ENCODE data around the gene CADPS2.

The CADPS2 gene

DNA sequence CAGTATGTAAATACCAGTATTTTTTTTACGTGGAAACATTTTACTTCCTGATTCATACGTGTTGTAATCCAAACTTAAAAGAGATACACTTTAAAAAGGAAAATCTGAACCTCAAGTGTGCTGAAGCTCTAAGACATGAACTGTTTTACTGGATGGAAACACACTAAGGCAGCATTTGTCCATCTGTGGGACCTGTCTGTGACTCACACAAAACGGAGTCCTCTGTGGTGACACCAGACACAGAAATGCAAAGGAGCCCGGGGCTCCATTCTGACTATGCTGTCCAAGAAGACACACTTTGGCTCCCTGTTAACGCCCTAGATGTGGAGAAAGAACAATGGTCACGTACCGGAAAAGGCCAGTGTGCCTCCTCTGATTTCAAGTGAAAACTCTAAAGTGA, 211.2 kb downstream of the CADPS2 start:
- no peak overlapping the region for H3K27ac ChIP-seq (ENCODE audit: low read depth, low read length)
- H3K27me3 ChIP-seq (ENCODE audit: insufficient read depth, low read length): no peaks in the 10 kb centered on the region
- peaks cover 36% of the 10 kb centered on the region for H3K4me1 ChIP-seq (ENCODE audit: insufficient read depth, low read length)
- no peak overlapping the region for H3K4me3 ChIP-seq (ENCODE audit: low read length)
- H3K36me3 ChIP-seq (ENCODE audit: insufficient read depth, low read length): no peaks in the 10 kb centered on the region
- WGBS: 94% methylated on average over 7 of the region's 7 CpGs
- H3K9ac ChIP-seq (ENCODE audit: low read depth, low read length): no peak overlapping the region
- H3K9me3 ChIP-seq (ENCODE audit: insufficient read depth, low read depth, low read length): no peaks in the 10 kb centered on the region

DNA sequence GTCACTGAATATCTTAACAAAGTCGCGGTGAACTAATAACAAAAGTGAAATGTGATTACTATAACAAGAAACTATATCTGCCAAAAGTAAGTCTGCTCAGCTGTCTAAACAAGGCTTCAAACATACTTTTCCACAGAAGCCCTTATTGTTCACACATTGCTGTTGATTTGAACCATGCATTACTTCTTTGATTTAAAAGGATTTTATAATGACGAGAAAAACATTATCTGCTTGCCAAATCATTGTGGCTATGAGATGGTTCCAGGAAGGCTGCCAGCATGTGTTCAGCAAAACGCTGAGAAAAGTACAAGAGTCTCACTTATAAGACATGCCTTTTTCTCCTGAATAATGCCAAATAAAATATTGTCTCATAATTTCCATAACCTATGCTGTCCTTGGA, 211.8 kb downstream of the CADPS2 start:
- no peaks in the 10 kb centered on the region for H3K9me3 ChIP-seq (ENCODE audit: insufficient read depth, low read depth, low read length)
- H3K4me3 ChIP-seq (ENCODE audit: low read length): no peak overlapping the region
- H3K27ac ChIP-seq (ENCODE audit: low read depth, low read length): no peak overlapping the region
- WGBS: 98% methylated on average over 4 of the region's 4 CpGs
- H3K36me3 ChIP-seq (ENCODE audit: insufficient read depth, low read length): no peaks in the 10 kb centered on the region
- peaks cover 31% of the 10 kb centered on the region for H3K4me1 ChIP-seq (ENCODE audit: insufficient read depth, low read length)
- H3K27me3 ChIP-seq (ENCODE audit: insufficient read depth, low read length): no peaks in the 10 kb centered on the region
- no peak overlapping the region for H3K9ac ChIP-seq (ENCODE audit: low read depth, low read length)

DNA sequence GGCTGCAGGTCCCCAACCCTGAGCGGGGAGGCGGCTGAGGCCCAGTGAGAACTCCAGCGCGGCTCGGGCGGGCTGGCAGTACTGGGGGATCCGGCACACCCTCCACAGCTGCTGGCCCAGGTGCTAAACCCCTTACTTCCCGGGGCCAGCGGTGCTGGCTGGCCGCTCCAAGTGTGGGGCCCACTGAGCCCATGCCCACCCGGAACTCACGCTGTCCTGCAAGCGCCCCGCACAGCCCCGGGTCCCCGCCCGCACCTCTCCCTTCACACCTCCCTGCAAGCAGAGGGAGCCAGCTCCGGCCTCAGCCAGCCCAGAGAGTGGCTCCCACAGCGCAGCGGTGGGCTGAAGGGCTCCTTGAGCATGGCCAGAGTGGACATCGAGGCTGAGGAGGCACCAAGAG, 212.3 kb downstream of the CADPS2 start:
- no peak overlapping the region for H3K27ac ChIP-seq (ENCODE audit: low read depth, low read length)
- H3K9ac ChIP-seq (ENCODE audit: low read depth, low read length): no peak overlapping the region
- H3K27me3 ChIP-seq (ENCODE audit: insufficient read depth, low read length): no peaks in the 10 kb centered on the region
- WGBS: 98% methylated on average over 21 of the region's 21 CpGs
- H3K4me3 ChIP-seq (ENCODE audit: low read length): no peak overlapping the region
- H3K9me3 ChIP-seq (ENCODE audit: insufficient read depth, low read depth, low read length): no peaks in the 10 kb centered on the region
- no peaks in the 10 kb centered on the region for H3K36me3 ChIP-seq (ENCODE audit: insufficient read depth, low read length)
- H3K4me1 ChIP-seq (ENCODE audit: insufficient read depth, low read length): peaks cover 30% of the 10 kb centered on the region

DNA sequence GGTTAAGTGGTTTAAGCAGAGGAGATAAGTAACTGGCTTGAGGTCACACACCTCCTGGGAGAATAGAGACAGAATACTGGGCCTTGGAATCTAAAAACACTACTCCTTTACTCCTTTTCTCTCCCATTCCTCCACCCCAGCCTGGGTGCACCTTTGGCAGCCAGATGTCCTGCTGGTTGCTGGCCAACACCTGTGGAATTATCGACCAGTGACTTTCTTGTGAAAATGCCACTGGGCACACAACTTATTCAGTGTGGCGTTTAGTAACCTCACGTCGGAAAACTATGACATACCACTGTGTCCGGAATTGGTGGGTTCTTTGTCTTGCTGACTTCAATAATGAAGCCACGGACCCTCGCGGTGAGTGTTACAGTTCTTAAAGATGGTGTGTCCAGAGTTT, 213.7 kb downstream of the CADPS2 start:
- Histone ChIP-seq H3K4me3 (ENCODE audit: low read length) (no peak overlapping the region), H3K4me1 (ENCODE audit: insufficient read depth, low read length) (peaks cover 16% of the 10 kb centered on the region), H3K9ac (ENCODE audit: low read depth, low read length) (no peak overlapping the region), H3K9me3 (ENCODE audit: insufficient read depth, low read depth, low read length) (no peaks in the 10 kb centered on the region), H3K27me3 (ENCODE audit: insufficient read depth, low read length) (no peaks in the 10 kb centered on the region), H3K36me3 (ENCODE audit: insufficient read depth, low read length) (no peaks in the 10 kb centered on the region), H3K27ac (ENCODE audit: low read depth, low read length) (no peak overlapping the region)
- WGBS: 96% methylated on average over 8 of the region's 8 CpGs

DNA sequence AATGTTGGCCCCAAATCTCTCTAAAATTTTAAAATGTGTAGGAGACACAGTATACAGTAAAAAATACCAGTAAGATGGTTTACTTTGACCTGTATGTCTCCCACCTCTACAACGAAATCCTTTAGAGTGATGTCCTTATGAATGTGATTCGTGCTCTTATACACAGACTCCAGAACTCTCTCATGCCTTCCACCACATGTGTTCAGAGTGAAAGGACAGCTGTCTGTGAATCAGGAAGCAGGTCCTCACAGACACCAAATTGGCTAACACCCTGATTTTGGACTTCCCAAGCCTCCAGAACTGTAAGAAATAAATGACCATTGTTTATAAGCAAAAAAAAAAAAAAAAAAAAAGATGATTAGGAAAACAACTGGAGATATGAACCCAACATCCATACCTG, 222.5 kb downstream of the CADPS2 start:
- Histone ChIP-seq H3K27ac (ENCODE audit: low read depth, low read length) (no peak overlapping the region), H3K9ac (ENCODE audit: low read depth, low read length) (no peak overlapping the region), H3K36me3 (ENCODE audit: insufficient read depth, low read length) (no peaks in the 10 kb centered on the region), H3K4me3 (ENCODE audit: low read length) (no peak overlapping the region), H3K27me3 (ENCODE audit: insufficient read depth, low read length) (no peaks in the 10 kb centered on the region), H3K9me3 (ENCODE audit: insufficient read depth, low read depth, low read length) (no peaks in the 10 kb centered on the region), H3K4me1 (ENCODE audit: insufficient read depth, low read length) (no peaks in the 10 kb centered on the region)
- WGBS: no CpG with 5 or more reads among the region's 2 CpGs

DNA sequence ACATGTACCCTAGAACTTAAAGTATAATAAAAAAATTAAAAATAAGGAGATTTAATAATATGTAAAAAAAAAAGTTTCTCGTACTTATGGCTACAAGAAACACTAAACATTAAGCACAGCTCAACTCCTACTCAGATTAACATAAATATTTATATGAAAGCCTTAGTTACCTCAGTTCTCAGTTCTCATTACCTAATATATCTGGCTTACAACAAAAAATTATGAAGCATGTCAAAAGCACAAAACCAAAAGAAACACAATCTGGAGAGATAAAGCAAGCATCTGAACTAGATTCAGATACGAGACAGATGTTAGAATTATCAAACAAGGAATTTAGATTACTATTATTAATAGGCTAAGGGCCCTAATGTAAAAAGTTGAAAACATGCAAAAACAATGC, 227.4 kb downstream of the CADPS2 start:
- Histone ChIP-seq H3K9me3 (ENCODE audit: insufficient read depth, low read depth, low read length) (no peaks in the 10 kb centered on the region), H3K4me1 (ENCODE audit: insufficient read depth, low read length) (no peaks in the 10 kb centered on the region), H3K4me3 (ENCODE audit: low read length) (no peak overlapping the region), H3K36me3 (ENCODE audit: insufficient read depth, low read length) (no peaks in the 10 kb centered on the region), H3K9ac (ENCODE audit: low read depth, low read length) (no peak overlapping the region), H3K27me3 (ENCODE audit: insufficient read depth, low read length) (no peaks in the 10 kb centered on the region), H3K27ac (ENCODE audit: low read depth, low read length) (no peak overlapping the region)
- no CpG with 5 or more reads among the region's 2 CpGs for WGBS

DNA sequence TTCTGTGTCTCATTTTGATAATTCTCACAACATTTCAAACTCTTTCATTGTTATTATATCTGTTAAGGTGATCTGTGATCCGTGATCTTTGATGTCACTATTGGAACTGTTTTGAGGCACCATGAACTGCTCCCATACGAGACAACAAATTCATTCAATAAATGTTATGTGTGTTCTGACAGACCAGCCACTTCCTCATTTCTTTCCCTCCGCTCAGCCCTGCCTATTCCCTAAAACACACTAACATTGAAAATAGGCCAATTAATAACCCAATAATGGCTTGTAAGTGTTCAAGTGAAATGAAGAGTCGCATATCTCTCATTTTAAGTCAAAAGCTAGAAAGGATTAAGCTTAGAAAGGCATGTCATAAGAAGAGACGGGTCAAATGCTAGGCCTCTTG, 232.6 kb downstream of the CADPS2 start:
- Histone ChIP-seq H3K27me3 (ENCODE audit: insufficient read depth, low read length) (no peaks in the 10 kb centered on the region), H3K9ac (ENCODE audit: low read depth, low read length) (no peak overlapping the region), H3K9me3 (ENCODE audit: insufficient read depth, low read depth, low read length) (no peaks in the 10 kb centered on the region), H3K4me3 (ENCODE audit: low read length) (no peak overlapping the region), H3K36me3 (ENCODE audit: insufficient read depth, low read length) (no peaks in the 10 kb centered on the region), H3K4me1 (ENCODE audit: insufficient read depth, low read length) (peaks cover 5% of the 10 kb centered on the region; the same call in 1 of the 2 replicates), H3K27ac (ENCODE audit: low read depth, low read length) (no peak overlapping the region)
- 90% methylated on average over 4 of the region's 5 CpGs for WGBS

DNA sequence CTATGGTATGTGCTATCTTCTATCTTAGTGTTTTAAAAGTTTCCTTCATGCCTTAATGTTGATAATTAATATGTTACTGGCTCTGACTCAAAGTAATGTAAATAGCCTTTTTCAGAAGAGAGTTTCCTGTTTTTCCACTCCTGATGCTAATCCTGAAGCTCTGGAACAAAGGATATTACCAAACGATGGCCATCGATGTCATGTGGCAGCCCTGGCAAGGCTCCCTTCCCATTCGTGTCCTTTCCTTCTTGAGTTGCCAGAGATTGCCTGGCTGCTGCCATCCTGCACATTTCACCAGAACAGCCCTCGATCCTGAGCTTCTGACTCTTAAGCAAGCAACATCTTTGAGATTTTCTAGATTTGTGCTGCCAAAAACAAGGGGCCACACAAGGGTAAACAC, 233.4 kb downstream of the CADPS2 start:
- no peak overlapping the region for H3K4me3 ChIP-seq (ENCODE audit: low read length)
- H3K4me1 ChIP-seq (ENCODE audit: insufficient read depth, low read length): peaks cover 5% of the 10 kb centered on the region; the same call in 1 of the 2 replicates
- 90% methylated on average over 4 of the region's 4 CpGs for WGBS
- no peaks in the 10 kb centered on the region for H3K27me3 ChIP-seq (ENCODE audit: insufficient read depth, low read length)
- H3K9me3 ChIP-seq (ENCODE audit: insufficient read depth, low read depth, low read length): no peaks in the 10 kb centered on the region
- H3K27ac ChIP-seq (ENCODE audit: low read depth, low read length): no peak overlapping the region
- H3K9ac ChIP-seq (ENCODE audit: low read depth, low read length): no peak overlapping the region
- H3K36me3 ChIP-seq (ENCODE audit: insufficient read depth, low read length): no peaks in the 10 kb centered on the region

DNA sequence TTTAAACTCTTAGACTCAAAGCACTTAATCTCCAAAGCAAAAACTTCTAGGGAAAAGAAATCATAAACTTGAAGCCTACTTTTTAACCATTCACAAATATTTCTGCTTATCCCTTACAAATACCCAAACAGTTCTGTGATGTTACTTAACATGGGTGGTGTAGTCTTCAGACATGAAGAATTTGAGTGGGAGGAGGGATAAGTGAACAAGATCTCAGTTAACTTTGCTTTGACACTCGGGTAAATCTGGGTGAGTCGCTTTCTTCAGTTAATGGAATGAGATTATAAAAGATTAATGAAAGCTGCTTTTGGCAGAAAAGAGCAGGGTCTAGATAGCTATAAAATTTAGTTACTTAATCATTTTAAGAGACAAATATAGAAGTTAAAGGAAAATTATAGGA, 234.8 kb downstream of the CADPS2 start:
- H3K4me1 ChIP-seq (ENCODE audit: insufficient read depth, low read length): peaks cover 5% of the 10 kb centered on the region; the same call in 1 of the 2 replicates

DNA sequence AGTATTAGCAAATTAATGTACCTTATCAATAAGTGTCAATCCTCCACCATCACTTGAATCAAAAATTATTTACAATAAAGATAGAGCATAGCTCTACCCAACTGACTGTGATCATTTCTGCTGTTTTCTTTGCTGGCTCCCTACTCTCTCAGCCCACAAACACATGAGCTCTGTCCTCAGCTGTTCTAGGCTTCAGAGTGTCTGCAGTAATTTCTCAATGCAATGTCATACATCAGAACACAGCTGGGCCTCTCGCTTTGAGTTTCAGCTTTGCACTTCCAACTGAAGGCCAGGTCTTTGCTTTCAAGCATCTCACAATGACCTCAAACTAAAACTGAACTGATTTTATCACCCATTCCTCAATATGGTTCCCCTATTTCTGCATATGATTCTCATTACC, 243.0 kb downstream of the CADPS2 start:
- WGBS: 91% methylated on average over 1 of the region's 1 CpG
- H3K36me3 ChIP-seq (ENCODE audit: insufficient read depth, low read length): no peaks in the 10 kb centered on the region
- H3K4me3 ChIP-seq (ENCODE audit: low read length): no peak overlapping the region
- H3K27ac ChIP-seq (ENCODE audit: low read depth, low read length): no peak overlapping the region
- no peaks in the 10 kb centered on the region for H3K9me3 ChIP-seq (ENCODE audit: insufficient read depth, low read depth, low read length)
- no peak overlapping the region for H3K9ac ChIP-seq (ENCODE audit: low read depth, low read length)
- H3K4me1 ChIP-seq (ENCODE audit: insufficient read depth, low read length): no peaks in the 10 kb centered on the region
- no peaks in the 10 kb centered on the region for H3K27me3 ChIP-seq (ENCODE audit: insufficient read depth, low read length)

More for the DNA sequence above, 234.8 kb downstream of the CADPS2 start:
- no peaks in the 10 kb centered on the region for H3K27me3 ChIP-seq (ENCODE audit: insufficient read depth, low read length)
- H3K27ac ChIP-seq (ENCODE audit: low read depth, low read length): no peak overlapping the region
- H3K4me3 ChIP-seq (ENCODE audit: low read length): no peak overlapping the region
- no peaks in the 10 kb centered on the region for H3K9me3 ChIP-seq (ENCODE audit: insufficient read depth, low read depth, low read length)
- no peak overlapping the region for H3K9ac ChIP-seq (ENCODE audit: low read depth, low read length)
- WGBS: 91% methylated on average over 2 of the region's 2 CpGs
- no peaks in the 10 kb centered on the region for H3K36me3 ChIP-seq (ENCODE audit: insufficient read depth, low read length)

DNA sequence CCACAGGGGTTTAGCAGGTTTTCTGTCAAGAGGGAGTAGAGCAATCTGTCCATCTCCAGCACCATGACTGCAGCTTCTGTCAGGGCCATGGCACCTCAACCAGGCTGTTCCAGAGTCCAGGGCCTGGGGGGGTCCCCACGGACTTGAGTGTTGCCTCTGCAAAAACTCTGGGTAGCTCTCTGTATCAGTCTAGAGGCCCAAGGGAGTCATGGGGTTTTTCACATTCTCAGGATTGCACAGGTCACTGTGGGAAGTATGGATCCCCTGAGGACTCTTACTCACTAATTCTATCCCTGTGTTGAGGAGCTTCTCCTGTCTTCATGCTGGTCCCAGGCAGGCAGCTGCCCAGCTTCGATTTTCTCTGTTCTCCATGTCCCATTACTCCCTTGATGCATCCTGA, 247.8 kb downstream of the CADPS2 start:
- WGBS: 91% methylated on average over 2 of the region's 2 CpGs
- no peaks in the 10 kb centered on the region for H3K36me3 ChIP-seq (ENCODE audit: insufficient read depth, low read length)
- no peak overlapping the region for H3K9ac ChIP-seq (ENCODE audit: low read depth, low read length)
- H3K4me1 ChIP-seq (ENCODE audit: insufficient read depth, low read length): no peaks in the 10 kb centered on the region
- H3K27ac ChIP-seq (ENCODE audit: low read depth, low read length): no peak overlapping the region
- no peaks in the 10 kb centered on the region for H3K9me3 ChIP-seq (ENCODE audit: insufficient read depth, low read depth, low read length)
- H3K27me3 ChIP-seq (ENCODE audit: insufficient read depth, low read length): no peaks in the 10 kb centered on the region
- H3K4me3 ChIP-seq (ENCODE audit: low read length): no peak overlapping the region

DNA sequence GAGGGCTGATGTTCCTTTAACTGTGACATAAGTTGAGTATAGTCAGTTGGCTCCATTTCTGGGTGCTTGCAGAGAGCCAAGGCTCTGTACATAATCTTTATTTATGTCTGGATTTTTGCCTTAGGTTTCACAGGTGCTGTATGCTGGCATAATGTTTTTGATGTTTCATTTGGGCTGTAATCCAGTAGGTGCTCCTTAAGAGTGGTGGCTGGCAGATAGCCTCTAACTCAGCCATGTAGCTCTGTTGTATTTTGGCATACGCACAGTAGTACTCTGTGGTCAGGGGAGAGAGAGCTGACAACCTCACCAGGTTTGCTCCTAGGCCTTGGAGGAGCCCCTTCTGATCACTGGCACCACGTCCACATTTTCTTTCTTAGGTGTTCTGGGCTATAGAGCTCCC, 248.5 kb downstream of the CADPS2 start:
- no peaks in the 10 kb centered on the region for H3K4me1 ChIP-seq (ENCODE audit: insufficient read depth, low read length)
- H3K36me3 ChIP-seq (ENCODE audit: insufficient read depth, low read length): no peaks in the 10 kb centered on the region
- WGBS: 91% methylated on average over 2 of the region's 2 CpGs
- H3K27me3 ChIP-seq (ENCODE audit: insufficient read depth, low read length): no peaks in the 10 kb centered on the region
- no peak overlapping the region for H3K4me3 ChIP-seq (ENCODE audit: low read length)
- H3K27ac ChIP-seq (ENCODE audit: low read depth, low read length): no peak overlapping the region
- no peak overlapping the region for H3K9ac ChIP-seq (ENCODE audit: low read depth, low read length)
- no peaks in the 10 kb centered on the region for H3K9me3 ChIP-seq (ENCODE audit: insufficient read depth, low read depth, low read length)

All from HUES64 (cell line).